HG03571 (cell line): ENCODE data around the gene XPC.

Experiments
- ATAC-seq: cut with Tn5 transposase; IDR thresholded peaks from one replicate; pipeline ENCODE4 v1.9.1; 2021; ENCODE audit not compliant: unreplicated experiment

XPC gene

DNA sequence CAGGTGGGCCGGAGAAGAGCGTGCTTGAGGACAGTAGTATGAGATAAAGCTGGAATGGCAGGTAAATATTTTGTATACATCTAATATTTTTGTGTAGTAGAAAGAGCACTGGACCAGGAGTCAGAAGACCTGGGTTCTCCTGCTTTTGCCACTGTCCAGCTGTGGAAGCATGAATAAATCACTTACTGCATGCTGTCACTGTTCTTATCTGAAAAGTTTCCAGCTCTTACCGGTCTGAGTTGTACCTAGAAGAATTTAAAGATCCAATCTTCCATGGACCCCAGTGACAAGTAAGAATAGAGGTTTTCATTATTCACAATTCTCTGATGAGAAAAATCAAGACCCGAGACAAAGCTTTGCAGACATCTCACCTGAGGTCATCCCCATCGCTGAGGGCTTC, 5.9 kb downstream of the XPC start:
- ATAC-seq = no peak

DNA sequence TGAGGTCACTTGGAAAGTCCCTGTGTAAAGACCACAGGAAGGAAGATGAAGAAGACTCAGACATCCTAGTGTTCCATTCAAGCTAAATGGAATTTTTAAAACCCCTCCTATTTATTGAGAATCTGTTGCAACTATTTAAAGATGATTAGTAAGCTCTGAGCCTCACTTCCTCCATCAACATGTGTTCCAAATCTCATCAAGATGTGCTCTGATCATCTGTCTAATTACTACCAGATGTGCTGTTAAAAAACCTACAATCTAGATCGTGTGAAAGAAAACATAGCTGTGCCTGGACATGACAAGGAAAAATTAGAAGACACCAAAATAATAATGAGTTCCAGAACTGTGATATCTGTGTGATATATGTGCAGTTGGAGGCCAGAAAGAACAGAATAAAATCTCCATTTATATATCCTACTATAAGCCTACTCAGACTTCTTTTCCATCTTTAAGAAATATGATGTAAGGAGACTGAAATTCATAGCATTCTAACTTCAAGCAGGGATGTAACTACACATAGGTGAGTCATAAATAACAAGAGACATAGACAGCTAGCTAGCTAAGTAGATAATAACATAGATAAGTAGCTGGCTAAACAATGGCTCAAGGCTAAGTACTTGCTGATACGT, 7.8 kb downstream of the XPC start:
- no peak for ATAC-seq

DNA sequence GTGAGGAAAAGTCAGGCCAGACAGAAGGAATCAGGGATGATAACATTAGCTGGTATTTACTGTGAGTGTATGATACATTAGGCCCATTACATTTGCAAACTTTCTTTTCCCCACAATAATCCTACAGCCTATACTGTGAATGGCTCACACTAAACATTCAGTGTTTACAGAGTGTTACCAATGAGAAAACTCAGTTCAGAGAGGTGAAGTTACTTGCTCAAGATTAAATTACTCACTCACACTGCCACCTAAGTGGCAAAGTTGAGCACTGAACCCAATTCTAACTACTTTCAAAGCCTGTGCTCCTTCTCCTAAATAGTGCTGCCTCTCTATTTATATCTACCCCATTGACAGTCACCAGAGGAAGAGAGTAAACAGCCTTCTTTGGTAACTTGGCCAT, 8.5 kb downstream of the XPC start:
- ATAC-seq = no peak

DNA sequence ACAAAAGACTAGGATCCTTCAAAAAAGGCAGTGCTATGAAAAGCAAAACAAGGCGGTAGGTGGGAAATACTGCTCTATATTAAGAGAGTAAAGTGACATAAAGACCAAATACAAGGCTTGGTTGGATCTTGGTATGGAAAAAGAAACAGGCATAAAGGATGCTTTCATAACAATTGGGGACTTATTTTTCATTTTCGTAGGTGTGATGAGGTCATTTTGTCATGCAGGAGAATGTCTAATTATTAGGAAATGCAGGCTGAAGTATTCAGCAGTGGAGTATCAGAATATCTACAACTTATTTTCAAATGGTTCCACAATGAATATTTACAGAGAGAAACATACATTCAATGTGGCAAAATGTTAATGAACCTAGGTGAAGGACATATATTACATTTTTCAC, 9.0 kb downstream of the XPC start:
- ATAC-seq = no peak

DNA sequence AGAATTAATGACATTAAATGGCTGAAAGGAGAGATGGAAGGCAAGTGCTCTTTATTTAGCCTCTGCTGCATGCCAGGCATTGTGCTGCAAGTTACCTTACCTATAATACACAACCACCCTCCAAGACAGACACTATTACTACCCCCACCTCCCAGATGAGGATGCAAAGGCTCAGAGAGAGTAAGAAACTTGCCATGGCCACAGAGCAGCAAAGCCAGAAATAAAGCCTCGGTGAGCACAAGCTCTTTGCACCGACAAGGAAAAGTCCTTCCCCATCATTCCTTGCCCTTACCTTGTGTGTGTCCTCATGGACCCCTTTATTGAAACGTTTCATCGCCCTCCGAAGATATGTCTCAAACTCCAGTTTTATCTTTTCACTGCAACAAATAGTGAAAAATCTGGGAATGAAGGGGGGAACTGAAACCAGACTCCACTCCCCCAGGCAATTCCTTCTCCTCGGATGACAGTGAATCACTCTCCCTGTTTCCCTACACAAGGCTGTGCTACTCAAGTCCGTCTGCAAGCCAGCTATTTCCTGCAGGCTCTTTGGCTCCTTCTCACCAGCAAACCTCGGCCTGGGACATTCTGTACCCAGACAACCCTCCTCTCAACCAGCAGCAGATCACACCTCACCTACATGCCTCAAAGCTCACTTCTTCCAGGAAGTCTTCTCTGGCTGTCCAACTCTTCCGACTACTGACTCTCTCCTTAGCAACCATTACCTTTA, 11.4 kb downstream of the XPC start:
- ATAC-seq = no peak

DNA sequence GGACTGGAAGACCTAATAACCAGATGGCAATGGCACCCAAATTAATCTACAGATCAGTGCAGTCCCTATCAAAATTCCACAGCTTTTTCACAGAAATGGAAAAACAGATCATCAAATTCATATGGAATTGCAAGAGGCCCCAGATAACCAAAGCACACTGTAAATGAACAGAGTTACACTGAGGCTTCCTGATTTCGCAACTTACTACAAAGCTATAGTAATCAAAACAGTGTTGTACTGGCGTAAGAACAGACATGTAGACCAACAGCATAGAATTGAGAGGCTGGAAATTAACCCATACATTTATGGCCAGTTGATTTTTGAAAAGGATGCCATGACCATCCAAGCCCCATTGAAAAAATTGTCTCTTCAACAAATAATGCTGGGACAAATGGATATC, 16.2 kb downstream of the XPC start:
- ATAC-seq = no peak

DNA sequence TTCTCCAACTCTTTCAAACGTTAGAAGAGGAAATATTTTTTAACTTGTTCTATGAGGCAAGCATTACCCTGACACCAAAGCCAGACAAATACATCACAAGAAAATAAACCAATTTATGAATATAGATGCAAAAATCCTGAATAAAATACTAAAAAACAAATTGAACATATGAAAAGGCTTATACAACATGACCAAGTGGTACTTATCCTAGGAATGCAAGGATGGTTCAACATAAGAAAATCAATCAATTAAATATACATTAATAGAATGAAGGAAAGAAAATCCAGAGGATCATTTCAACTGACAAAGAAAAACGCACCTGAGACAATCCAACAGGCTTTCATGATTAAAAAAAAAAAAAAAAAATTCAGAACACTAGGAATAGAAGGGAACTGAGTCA, 17.1 kb downstream of the XPC start:
- no peak for ATAC-seq

DNA sequence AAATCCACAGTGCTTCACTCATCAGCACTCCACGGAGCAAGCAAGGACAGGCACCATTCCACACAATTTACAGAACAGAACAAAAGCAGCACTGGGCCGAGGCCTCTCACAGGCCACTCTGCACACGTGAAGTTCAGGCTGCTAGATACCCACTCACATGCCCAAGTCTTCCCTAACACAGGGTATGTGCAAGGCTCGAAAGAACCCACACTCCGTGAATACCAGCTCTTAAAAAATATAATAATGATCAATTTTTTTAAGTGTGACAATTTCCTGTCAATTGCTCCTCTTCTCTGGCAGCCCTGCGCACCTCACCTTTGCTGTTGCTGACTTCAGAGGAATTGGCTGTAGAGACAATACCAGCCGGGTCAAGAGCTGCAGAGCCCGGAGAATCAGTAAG, 19.0 kb downstream of the XPC start:
- ATAC-seq = no peak

DNA sequence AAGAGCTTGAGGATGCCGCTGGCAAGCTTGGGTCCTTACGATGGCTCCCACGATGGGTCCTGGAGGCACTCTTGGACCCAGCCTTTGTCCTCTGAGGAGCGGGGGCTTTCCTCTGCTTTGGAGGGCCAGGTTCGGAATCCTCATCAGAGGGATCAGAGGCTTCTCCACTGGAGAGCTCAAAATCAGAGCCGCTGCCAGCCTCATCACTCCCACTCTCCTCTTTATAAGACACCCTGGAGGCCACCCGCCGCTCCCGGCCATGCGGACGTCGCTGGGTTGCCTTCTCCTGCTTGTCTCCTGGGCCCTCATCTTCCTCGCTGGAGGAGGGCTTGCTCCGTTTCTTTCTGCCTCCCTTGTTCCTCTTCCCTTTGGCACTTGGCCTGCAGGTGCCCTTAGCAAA, 20.0 kb downstream of the XPC start:
- no peak for ATAC-seq

DNA sequence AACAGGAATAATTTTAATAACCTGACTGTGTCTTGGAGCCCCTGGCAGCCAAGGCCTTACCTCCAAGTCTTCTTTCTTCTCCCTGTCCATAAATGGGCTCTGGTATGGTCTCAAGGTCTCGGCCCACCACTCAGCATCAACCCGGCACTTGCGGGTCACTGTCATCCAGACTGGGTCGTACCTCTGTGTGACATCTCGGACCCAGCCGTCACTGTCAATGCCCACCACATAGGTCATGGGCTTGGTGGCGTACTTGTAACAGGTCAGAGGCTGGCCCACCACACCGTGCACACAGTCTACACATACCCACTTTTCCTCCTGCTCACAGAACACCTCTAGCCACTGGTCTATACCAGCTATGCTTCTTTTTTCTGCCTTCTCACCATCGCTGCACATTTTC, 20.4 kb downstream of the XPC start:
- no peak for ATAC-seq

DNA sequence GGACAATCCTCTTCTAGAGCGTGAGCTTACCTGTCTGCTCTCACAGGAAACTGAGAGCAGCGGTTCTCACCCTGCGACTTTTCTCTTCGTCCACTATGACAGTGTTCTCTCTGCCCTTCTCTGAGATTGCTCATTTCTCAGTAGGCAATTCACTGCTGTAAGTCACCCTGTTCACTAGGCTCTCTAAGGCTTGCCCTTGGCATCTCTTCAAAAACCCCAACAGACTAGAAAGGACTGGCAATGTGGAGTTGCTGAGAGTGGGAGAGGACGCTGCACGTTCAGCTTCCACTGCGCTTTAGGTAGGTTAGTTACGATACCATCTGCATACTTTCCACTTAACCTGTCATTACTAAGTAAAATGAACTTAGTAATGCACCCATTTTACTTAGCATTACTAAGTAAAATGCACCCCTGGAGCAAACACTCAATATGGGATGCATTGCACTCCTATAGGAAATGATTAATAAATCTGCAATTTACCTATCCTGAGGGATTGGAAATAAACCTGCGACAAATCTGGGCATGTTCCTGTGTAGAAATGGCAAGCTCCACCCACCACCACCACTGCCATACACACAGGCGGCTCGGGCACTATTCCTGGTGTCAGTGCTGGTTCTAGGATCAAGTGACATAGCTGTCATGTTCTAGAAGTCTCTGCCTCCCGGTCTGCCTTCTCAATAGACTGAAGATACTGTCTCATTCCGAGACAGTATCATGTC, 21.4 kb downstream of the XPC start:
- ATAC-seq = no peak

DNA sequence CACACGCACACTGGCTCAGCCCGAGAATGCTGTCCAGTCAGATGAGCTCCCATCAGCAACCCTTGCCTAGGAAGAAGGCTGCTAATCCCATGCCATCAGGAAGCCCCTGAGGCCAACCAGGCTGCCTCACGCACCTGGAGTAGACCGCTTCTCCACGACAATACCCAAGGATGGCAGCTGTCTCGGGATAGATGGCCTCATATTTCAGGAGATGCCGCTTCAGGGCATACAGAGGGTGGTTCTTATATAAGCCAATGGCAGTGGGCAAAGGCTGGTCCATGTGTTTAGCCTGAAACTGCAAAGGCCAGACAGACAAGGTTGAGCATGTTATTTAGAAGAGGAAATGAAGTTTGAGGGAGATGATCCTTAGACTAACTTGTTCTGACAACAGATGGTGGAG, 22.2 kb downstream of the XPC start:
- no peak for ATAC-seq

DNA sequence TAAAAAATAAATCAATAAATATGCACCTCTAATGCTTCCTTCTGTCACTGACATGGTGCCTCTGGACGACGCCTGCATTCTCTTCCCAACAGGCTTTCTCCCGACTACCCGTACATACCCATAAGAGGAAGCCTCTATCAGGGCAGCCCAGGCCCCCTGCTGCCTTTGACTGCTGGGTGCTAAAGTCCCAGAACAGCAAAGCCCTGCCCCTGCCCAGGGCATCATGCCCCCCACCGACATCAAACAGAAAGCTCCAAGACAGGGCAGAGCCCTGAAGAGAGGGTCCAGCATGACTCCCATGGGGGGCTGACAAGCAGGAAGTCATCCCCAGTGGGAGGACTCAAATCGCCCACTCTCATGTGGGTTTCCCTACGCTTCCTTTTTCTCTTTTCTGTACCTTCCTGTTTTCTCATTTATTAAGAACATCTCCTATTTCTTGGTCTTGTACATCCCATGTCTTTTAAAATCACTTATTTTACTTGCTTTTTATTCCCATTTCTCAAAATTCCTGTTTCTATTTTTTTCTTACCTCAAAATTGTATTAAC, 23.4 kb downstream of the XPC start:
- no peak for ATAC-seq

DNA sequence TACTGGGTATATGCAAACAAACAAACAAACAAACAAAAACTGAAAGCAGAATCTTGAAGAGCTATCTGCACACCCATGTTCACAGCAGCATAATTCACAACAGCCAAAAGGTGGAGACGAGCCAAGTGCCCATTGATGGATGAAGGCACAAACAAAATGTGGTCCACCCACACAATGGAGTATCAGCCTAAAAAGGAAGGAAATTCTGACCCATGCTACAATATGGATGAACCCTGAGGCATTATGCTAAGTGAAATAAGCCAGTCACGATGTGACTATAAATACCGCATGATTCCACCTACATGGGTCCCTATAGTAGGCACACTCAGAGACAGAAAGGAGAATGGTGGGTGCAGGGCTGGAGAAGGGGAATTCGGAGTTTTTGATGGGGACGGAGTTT, 24.1 kb downstream of the XPC start:
- no peak for ATAC-seq

DNA sequence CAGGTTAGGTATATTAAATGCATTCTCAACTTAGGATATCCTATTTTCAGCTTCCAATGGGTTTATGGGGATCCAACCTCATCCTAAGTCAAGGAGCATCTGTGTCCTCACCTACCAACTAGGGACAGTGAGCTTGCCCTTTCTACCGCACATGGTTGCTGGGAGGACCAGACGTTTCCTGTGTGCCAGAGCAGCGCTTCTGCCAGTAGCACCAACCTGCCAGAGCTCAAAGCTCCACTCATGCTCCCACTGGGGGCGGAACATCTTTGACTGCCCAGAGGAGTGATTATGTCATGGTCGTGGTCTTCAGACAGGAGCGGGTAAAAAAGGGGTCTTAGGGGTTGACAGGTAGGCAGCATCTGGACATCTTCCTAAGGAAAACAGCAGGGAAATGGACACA, 24.7 kb downstream of the XPC start:
- ATAC-seq = no peak

DNA sequence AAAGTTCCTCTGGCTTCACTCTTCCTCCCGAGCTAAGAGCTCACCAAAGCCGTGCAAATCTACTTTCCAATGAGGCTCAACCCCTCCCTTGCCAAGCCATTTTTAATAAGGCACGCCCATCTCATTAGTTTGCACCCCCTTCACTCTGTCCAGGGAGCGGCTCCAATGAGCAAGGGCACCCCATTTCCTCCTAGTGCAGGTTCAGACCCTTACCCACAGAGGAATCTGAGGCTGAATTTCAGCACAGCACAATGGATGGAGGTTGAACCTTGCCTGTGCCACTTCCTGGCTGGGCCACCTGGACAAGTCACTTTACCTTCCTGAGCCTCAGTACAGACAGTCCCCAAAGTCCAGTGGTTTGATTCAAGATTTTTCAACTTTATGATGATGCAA, 25.4 kb downstream of the XPC start:
- no peak for ATAC-seq

DNA sequence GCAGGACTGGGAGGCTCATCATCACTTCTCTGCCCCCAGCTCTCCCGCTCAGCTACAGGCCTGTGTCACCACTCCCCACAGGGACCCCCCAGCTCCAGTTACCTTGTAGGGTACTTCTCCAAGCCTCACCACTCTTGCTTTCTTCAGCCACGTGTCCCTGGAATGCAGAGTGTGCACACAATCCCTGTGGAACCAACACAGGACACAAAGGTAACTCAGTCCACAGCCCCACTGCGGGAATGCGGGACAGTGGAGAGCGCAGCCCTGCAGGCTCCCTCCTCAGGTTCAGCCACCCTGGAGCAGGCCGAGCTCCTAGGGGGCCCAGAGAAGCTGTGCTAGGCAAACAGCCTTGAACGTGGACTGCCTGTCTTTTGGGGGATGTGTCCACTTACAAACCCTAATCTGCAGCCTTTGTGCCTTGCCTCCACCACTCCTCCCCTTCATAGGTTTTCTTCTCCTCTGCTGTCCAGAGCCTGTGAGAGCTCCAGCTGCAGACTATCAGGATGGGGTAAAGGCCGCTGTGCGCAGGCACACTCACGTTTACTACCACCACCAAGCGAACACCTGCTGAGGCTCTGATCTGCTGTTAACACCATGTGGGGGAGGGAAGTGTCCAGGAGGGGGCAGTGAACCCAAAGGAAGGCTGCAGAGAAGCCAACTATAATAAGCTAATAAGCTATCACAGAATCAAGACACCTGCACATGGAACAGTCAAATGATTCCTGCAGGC, 26.0 kb downstream of the XPC start:
- no peak for ATAC-seq

DNA sequence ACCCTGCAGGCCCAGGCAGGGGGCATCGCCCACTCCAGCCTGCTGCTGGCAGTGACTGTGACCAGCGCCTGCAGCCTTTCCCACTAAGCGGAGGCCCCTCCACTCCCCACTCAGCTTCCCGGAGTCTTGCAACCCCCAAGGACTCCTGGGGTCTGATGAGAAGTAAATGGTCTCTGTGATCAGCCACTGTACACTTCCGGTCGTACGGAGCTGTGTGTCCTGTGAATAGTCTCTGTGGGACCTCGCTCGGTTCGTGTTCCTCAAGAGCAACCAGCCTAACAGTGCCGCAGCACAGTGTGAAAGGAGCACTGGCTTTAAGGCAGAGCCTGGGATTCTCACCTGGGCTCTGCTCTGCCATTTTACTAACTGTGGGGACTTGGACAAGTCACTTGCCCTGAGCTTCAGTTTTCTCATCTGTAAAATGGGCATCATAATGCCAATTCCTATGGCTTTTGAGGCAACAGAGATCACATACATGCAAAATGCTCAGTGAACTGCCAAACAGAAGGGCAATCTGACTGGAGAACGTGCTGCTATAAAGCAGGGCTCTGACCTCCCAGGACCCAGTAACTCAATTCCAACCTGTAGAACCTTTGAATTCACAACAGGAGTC, 26.8 kb downstream of the XPC start:
- ATAC-seq = no peak

DNA sequence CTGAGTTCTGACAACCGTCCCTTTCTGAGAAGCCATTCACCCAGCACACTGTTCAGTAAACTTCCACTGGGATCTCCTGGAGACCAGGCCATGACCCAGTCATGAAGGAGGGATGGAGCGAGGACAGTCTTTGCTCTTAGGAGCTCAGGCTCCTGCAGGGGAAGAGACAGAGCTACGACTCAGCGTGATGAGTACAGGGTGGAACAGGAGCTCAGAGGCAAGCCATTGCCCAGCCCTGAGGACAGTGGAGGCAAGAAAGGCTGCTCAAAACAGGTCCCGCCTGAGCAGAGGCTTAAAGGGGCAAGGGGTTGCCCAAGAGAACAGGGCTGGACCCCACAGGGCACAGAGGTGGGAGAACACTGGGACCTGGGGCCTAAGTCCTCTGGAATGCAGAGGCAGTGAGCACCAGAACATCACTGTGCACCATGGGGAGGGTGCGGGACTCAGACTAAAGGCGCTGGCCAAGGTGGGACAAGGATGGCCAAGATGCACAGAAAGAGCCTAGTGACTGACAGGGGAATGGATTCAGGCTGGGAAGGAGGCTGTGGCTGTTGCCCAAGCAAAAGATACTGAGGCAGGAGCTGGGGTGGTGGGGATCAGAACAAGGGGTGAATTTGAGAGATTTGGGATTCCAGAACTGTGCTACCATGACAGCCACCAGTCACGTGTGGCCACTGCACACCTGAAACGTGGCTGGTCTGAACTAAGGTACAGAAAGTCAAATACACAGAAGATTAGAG, 27.7 kb downstream of the XPC start:
- ATAC-seq = no peak

DNA sequence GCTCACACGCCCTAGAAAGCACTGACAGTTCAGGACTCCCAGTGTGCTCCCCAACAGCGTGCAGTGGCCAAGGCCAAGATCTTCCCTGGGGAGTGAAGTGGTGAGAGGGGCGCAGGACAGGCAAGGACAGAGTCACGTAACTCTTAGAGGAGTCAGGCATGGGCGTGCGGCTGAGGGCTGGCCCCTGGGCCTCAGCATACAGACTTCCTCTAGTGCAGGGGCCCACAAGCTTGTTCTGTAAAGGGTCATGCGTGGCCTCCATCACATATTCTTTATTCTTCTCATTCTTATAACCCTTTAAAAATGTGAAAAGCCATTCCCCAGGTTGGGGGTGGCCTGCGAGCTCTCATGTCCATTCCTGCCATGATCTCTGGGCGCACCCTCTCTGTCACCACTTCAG, 28.3 kb downstream of the XPC start:
- ATAC-seq = no peak
